IgD-negative memory B cell (primary cell): ENCODE measurements around the gene LCLAT1. TPM values are rescaled to one million over a fixed set of nuclear protein-coding genes. Genes with fewer than 3 reads are reported as not detected.
"Not testable (repeated sequence)": the region's sequence is repeated elsewhere in the genome, so short reads cannot be mapped to it uniquely, and the experiment has no call there.

ENCODE experiments used
- H3K27ac Mint-ChIP-seq, 3 donors: one replicate each; pipeline ENCODE4 v1.8.0; 2020 to 2022; ENCODE audit warnings: mild to moderate bottlenecking in 3 of 3, mixed read lengths in 3 of 3, moderate library complexity in 1 of 3
- H3K27me3 Mint-ChIP-seq: one replicate; pipeline ENCODE4 v1.8.0; 2021; ENCODE audit warnings: mixed read lengths
- H3K36me3 Mint-ChIP-seq: one replicate; pipeline ENCODE4 v1.8.0; 2020; ENCODE audit warnings: mild to moderate bottlenecking, mixed read lengths
- H3K4me1 Mint-ChIP-seq, 3 donors: one replicate each; pipeline ENCODE4 v1.8.0; 2020 to 2022; ENCODE audit warnings: mixed read lengths in 3 of 3, mild to moderate bottlenecking in 1 of 3
- H3K4me3 Mint-ChIP-seq, 4 donors: one replicate each; pipeline ENCODE4 v1.8.0; 2020 to 2022; ENCODE audit warnings: mild to moderate bottlenecking in 4 of 4, mixed read lengths in 4 of 4, moderate library complexity in 3 of 4
- H3K9me3 Mint-ChIP-seq, 3 donors: one replicate each; pipeline ENCODE4 v1.8.0; 2020 to 2021; ENCODE audit warnings: mixed read lengths in 3 of 3, mild to moderate bottlenecking in 1 of 3
- polyA plus RNA-seq: library from polyadenylated mRNA; unstranded; fragments of 300-500 nt; fragmentation: Illumina TruSeq; gene quantifications from one replicate; pipeline ENCODE4 v1.2.3, GENCODE V29; 2021

LCLAT1 gene
- polyA plus RNA-seq, 1 donor from 2014 or later: 14.3 TPM

GRCh38 chr2:30577151-30577550, 130.1 kb downstream of the LCLAT1 start:
- Mint-ChIP-seq H3K27ac (no peak overlapping the region), H3K36me3 (peaks cover 22% of the 10 kb centered on the region), H3K9me3 (peaks cover 0 to 1% (median 0%) of the 10 kb centered on the region in 3 donors), H3K27me3 (no peaks in the 10 kb centered on the region), H3K4me1 (peaks cover 23 to 26% (median 26%) of the 10 kb centered on the region in 3 donors), H3K4me3 (no peak overlapping the region)

DNA sequence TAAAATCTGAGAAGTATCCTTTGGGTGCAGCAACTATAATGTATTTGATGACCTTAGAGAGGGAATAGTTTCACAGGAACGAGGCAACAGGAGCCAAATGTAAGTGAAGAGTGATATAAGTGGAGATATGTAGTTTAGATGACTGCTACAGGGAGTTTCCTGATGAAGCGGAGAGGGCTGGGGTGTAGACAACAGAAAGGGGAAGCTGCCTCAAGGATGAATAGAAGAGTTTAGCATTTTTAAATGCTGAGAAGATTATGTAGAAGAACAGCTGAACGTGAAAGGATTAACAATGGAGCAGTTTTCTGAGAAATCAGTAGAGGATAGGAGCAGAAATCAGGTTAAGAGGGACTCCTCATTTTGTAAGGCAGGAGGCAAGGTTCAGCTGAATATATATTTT, 133.3 kb downstream of the LCLAT1 start:
- Mint-ChIP-seq H3K27me3 (no peaks in the 10 kb centered on the region), H3K9me3 (no peaks in the 10 kb centered on the region), H3K36me3 (peaks cover 11% of the 10 kb centered on the region), H3K27ac (peak overlapping the region; percentile 26 to 86 (median 28)), H3K4me1 (peaks cover 36 to 51% (median 41%) of the 10 kb centered on the region in 3 donors), H3K4me3 (peak overlapping the region; percentile 5 to 56 (median 12))

DNA sequence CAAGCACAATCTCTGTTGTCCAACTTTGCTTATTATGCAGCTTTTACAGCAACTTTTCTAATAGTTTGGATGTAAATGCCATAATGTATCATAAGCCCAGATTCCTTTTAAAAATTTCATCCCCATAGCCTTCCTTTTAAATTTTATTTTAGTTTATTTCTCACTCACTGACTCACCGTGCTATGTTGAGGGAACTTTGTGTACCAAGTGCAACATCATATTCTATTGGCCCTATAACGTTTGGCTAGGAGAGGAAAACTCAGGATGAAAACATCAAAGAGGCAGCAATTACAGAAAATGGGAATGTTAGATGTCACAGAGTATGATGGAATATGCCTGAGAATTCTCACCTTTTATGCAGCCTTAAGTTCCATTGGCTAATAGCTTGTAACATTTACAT, 135.5 kb downstream of the LCLAT1 start:
- H3K27ac Mint-ChIP-seq: no peak overlapping the region
- H3K27me3 Mint-ChIP-seq: no peaks in the 10 kb centered on the region
- H3K4me1 Mint-ChIP-seq: peaks cover 44 to 63% (median 49%) of the 10 kb centered on the region in 3 donors

GRCh38 chr2:30583204-30583749, 136.2 kb downstream of the LCLAT1 start:
- peak overlapping the region in 1 of 4 donors; percentile 30 for H3K4me3 Mint-ChIP-seq
- peaks cover 49 to 64% (median 51%) of the 10 kb centered on the region in 3 donors for H3K4me1 Mint-ChIP-seq
- H3K36me3 Mint-ChIP-seq: peaks cover 16% of the 10 kb centered on the region
- peak overlapping the region in 1 of 3 donors; percentile 80 for H3K27ac Mint-ChIP-seq
- H3K27me3 Mint-ChIP-seq: no peaks in the 10 kb centered on the region
- H3K9me3 Mint-ChIP-seq: no peaks in the 10 kb centered on the region

More for the DNA sequence above, 135.5 kb downstream of the LCLAT1 start:
- Mint-ChIP-seq H3K9me3 (no peaks in the 10 kb centered on the region), H3K4me3 (peak overlapping the region in 1 of 4 donors; percentile 9), H3K36me3 (peaks cover 14% of the 10 kb centered on the region)

GRCh38 chr2:30584116-30584515, 137.1 kb downstream of the LCLAT1 start:
- H3K27me3 Mint-ChIP-seq: no peaks in the 10 kb centered on the region
- peak overlapping the region; percentile 8 to 92 (median 82) for H3K4me3 Mint-ChIP-seq
- H3K36me3 Mint-ChIP-seq: peaks cover 16% of the 10 kb centered on the region
- H3K4me1 Mint-ChIP-seq: peaks cover 49 to 64% (median 51%) of the 10 kb centered on the region in 3 donors
- peak overlapping the region; percentile 27 to 97 (median 80) for H3K27ac Mint-ChIP-seq
- no peaks in the 10 kb centered on the region for H3K9me3 Mint-ChIP-seq

DNA sequence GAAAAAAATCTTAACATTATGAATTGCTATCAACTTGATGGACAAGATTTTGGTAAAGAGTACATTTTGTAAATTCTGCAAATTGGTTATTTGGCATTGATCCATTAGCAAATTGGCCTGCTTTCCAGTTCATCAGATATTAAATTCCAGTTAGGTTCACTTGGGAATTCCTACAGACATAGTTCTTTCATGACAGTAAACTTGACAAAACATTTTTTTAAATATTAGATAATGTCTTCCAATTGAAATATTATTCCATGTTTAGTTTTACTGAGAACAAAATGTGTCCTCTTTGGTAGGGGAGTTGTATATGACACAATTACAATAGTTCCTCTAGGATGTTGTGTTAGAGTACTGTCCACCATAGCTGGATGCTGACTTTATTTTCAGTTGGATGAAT, 141.9 kb downstream of the LCLAT1 start:
- Mint-ChIP-seq H3K27ac (no peak overlapping the region), H3K4me3 (no peak overlapping the region), H3K27me3 (no peaks in the 10 kb centered on the region), H3K9me3 (peaks cover 0 to 1% (median 0%) of the 10 kb centered on the region in 3 donors), H3K36me3 (peaks cover 20% of the 10 kb centered on the region), H3K4me1 (peaks cover 23 to 29% (median 24%) of the 10 kb centered on the region in 3 donors)

- Mint-ChIP-seq H3K27me3 (no peaks in the 10 kb centered on the region), H3K4me3 (no peak overlapping the region), H3K36me3 (peaks cover 17% of the 10 kb centered on the region), H3K27ac (no peak overlapping the region), H3K4me1 (peaks cover 13 to 16% (median 14%) of the 10 kb centered on the region in 3 donors), H3K9me3 (peaks cover 0 to 1% (median 0%) of the 10 kb centered on the region in 3 donors)
These were observed 143.4 kb downstream of the LCLAT1 start for GRCh38 chr2:30590407-30590806.

DNA sequence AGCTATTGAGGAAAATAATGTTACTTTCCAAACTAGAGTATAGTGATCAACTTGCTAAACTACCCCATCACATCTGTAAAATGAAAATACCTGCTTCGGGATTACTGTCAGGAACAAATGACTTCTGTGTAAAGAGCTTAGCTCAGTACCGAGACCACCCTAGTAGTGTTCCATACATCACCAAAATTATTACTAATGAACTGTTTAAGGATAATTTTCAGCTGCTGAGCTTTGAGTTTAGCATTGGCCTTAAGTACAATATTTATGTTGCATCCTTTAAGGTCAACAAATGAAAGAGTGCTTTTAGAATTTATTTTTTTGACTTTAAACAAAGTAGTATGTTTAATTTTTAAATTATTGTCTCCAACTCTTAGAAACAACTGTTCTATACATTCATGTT, 144.1 kb downstream of the LCLAT1 start:
- Mint-ChIP-seq H3K9me3 (peaks cover 1 to 3% (median 2%) of the 10 kb centered on the region in 3 donors), H3K4me1 (peaks cover 9 to 18% (median 14%) of the 10 kb centered on the region in 3 donors), H3K4me3 (no peak overlapping the region), H3K27me3 (no peaks in the 10 kb centered on the region), H3K27ac (no peak overlapping the region), H3K36me3 (peaks cover 19% of the 10 kb centered on the region)

DNA sequence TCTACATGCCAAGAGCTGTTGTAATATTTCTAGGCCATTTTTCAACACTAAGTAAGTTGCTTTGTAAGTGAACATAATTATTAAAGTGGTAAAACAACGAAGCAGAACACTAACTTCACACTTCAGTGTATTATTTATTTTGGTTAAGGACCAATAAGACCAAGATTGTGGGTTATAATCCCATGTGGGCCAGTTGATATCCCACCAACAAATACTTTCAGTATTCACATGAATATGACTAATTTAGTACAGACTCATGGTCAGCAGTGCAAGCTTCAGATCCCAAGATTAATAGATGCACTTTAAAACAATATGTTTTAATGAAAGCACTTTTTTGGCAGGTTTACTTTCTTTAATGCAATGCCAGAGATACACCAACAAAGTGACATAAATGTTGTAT, 154.3 kb downstream of the LCLAT1 start:
- peaks cover 0 to 4% (median 3%) of the 10 kb centered on the region in 3 donors for H3K4me1 Mint-ChIP-seq
- H3K4me3 Mint-ChIP-seq: no peak overlapping the region
- no peak overlapping the region for H3K27ac Mint-ChIP-seq
- peaks cover 2 to 9% (median 8%) of the 10 kb centered on the region in 3 donors for H3K9me3 Mint-ChIP-seq
- H3K27me3 Mint-ChIP-seq: no peaks in the 10 kb centered on the region
- H3K36me3 Mint-ChIP-seq: peaks cover 21% of the 10 kb centered on the region

DNA sequence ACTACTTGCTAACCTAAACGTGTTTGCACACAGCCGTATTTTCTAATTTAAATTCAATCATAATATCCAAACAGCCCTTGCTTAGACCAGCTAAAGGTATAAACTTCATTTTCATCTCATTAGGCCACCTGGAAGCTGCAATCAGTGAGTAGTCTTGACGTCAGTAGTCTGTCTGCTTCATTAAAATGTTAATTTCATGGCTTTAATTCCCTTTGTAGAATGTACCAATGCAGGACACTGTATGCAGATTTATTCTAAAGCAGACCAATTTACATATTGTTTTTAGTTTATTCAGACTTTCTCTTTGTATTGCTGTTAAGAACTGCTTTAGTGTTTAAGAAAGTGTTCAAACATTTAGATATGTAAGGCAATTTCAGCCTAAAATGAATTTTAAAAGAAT, 158.2 kb downstream of the LCLAT1 start:
- Mint-ChIP-seq H3K4me1 (peaks cover 0 to 12% (median 3%) of the 10 kb centered on the region in 3 donors), H3K36me3 (peaks cover 17% of the 10 kb centered on the region), H3K4me3 (no peak overlapping the region), H3K27me3 (no peaks in the 10 kb centered on the region), H3K27ac (no peak overlapping the region), H3K9me3 (peaks cover 0 to 2% (median under 1%) of the 10 kb centered on the region in 3 donors)

DNA sequence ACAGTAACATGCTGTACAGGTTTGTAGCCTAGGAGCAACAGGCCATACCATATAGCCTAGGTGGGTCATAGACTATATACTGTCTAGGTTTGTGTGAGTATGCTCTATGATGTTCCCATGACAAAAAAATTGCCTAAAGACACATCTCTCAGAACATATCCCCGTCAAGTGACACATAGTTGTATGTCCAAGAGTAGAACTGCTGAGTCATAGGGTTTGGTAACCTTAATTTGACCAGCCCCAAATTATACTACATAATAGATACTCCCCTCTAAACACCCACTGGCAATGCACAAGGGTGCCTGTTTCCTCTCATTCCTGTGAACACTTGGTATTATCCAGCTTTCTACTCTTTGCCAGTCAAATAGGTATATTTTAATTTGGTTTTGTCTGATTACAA, 161.6 kb downstream of the LCLAT1 start:
- H3K4me3 Mint-ChIP-seq: no peak overlapping the region
- H3K9me3 Mint-ChIP-seq: no peaks in the 10 kb centered on the region
- H3K27ac Mint-ChIP-seq: no peak overlapping the region
- peaks cover 12 to 33% (median 25%) of the 10 kb centered on the region in 3 donors for H3K4me1 Mint-ChIP-seq
- peaks cover 12% of the 10 kb centered on the region for H3K36me3 Mint-ChIP-seq
- no peaks in the 10 kb centered on the region for H3K27me3 Mint-ChIP-seq

GRCh38 chr2:30611583-30611982, 164.5 kb downstream of the LCLAT1 start:
- Mint-ChIP-seq H3K4me1 (peaks cover 12 to 33% (median 26%) of the 10 kb centered on the region in 3 donors), H3K36me3 (peaks cover 8% of the 10 kb centered on the region), H3K4me3 (peak overlapping the region in 1 of 4 donors; percentile 82), H3K27ac (no peak overlapping the region), H3K9me3 (no peaks in the 10 kb centered on the region), H3K27me3 (no peaks in the 10 kb centered on the region)

- Mint-ChIP-seq H3K36me3 (peaks cover 7% of the 10 kb centered on the region), H3K27ac (no peak overlapping the region)
These were observed 165.3 kb downstream of the LCLAT1 start for GRCh38 chr2:30612371-30612770.

GRCh38 chr2:30613001-30613400, 166.0 kb downstream of the LCLAT1 start:
- H3K9me3 Mint-ChIP-seq: no peaks in the 10 kb centered on the region
- no peak overlapping the region for H3K27ac Mint-ChIP-seq
- no peaks in the 10 kb centered on the region for H3K27me3 Mint-ChIP-seq
- peak overlapping the region in 2 of 4 donors; percentile 10 to 79 for H3K4me3 Mint-ChIP-seq
- peaks cover 12 to 33% (median 26%) of the 10 kb centered on the region in 3 donors for H3K4me1 Mint-ChIP-seq
- peaks cover 7% of the 10 kb centered on the region for H3K36me3 Mint-ChIP-seq

More at GRCh38 chr2:30612371-30612770, 165.3 kb downstream of the LCLAT1 start:
- Mint-ChIP-seq H3K4me1 (peaks cover 12 to 33% (median 26%) of the 10 kb centered on the region in 3 donors), H3K4me3 (peak overlapping the region in 2 of 4 donors; percentile 35 to 79), H3K9me3 (no peaks in the 10 kb centered on the region), H3K27me3 (no peaks in the 10 kb centered on the region)

- not testable (repeated sequence) for H3K36me3 Mint-ChIP-seq, H3K27me3 Mint-ChIP-seq, H3K27ac Mint-ChIP-seq, H3K9me3 Mint-ChIP-seq, H3K4me3 Mint-ChIP-seq
- H3K4me1 Mint-ChIP-seq: peaks cover 12 to 28% (median 26%) of the 10 kb centered on the region in 3 donors
These were observed 167.2 kb downstream of the LCLAT1 start for GRCh38 chr2:30614227-30614626.

- Mint-ChIP-seq H3K27ac (no peak overlapping the region), H3K9me3 (no peaks in the 10 kb centered on the region), H3K27me3 (no peaks in the 10 kb centered on the region), H3K36me3 (peaks cover 7% of the 10 kb centered on the region), H3K4me1 (peaks cover 17 to 27% (median 21%) of the 10 kb centered on the region in 3 donors), H3K4me3 (no peak overlapping the region)
These were observed 168.9 kb downstream of the LCLAT1 start for GRCh38 chr2:30615926-30616325.
